GM19193 (cell line): ENCODE measurements around the gene NDUFB6.

Source experiments
- POLR2A ChIP-seq: IDR thresholded peaks from 4 replicates; pipeline ENCODE4 v1.6.1; 2011; ENCODE audit not compliant: insufficient read depth, insufficient read length; ENCODE audit errors: extremely low read depth

The NDUFB6 gene

GRCh38 chr9:32572900-32573523 lies at the start of gene NDUFB6:
Gene NDUFB6, minus strand, starts transcription at chr9:32573159. Its CDS starts 99 bp downstream, at chr9:32573060.
- peak; percentile 87 for TF ChIP-seq POLR2A

GRCh38 chr9:32618261-32618660 lies 45.3 kb upstream of the NDUFB6 start:
- TF ChIP-seq POLR2A = no peak

GRCh38 chr9:32606811-32607210 lies 33.9 kb upstream of the NDUFB6 start:
- no peak for TF ChIP-seq POLR2A

GRCh38 chr9:32603914-32604852 lies 31.2 kb upstream of the NDUFB6 start:
- no peak for TF ChIP-seq POLR2A

- TF ChIP-seq POLR2A = no peak
These were observed 24.0 kb upstream of the NDUFB6 start for GRCh38 chr9:32596936-32597335.

- no peak for TF ChIP-seq POLR2A
These were observed 23.3 kb upstream of the NDUFB6 start for GRCh38 chr9:32596096-32596865.

- no peak for TF ChIP-seq POLR2A
These were observed 17.9 kb upstream of the NDUFB6 start for GRCh38 chr9:32590898-32591297.

- no peak for TF ChIP-seq POLR2A
These were observed 17.5 kb upstream of the NDUFB6 start for GRCh38 chr9:32590476-32590875.

GRCh38 chr9:32589083-32589723 lies 16.2 kb upstream of the NDUFB6 start:
- no peak for TF ChIP-seq POLR2A

GRCh38 chr9:32587901-32588300 lies 14.9 kb upstream of the NDUFB6 start:
- TF ChIP-seq POLR2A = no peak

- TF ChIP-seq POLR2A = no peak
These were observed 11.8 kb upstream of the NDUFB6 start for GRCh38 chr9:32584784-32585183.

- no peak for TF ChIP-seq POLR2A
These were observed 8.7 kb upstream of the NDUFB6 start for GRCh38 chr9:32581512-32582143.

GRCh38 chr9:32580631-32581300 lies 7.8 kb upstream of the NDUFB6 start:
- TF ChIP-seq POLR2A = no peak

- no peak for TF ChIP-seq POLR2A
These were observed 6.9 kb upstream of the NDUFB6 start for GRCh38 chr9:32579706-32580331.

GRCh38 chr9:32578976-32579375 lies 6.0 kb upstream of the NDUFB6 start:
- TF ChIP-seq POLR2A = no peak
